WTC11 (cell line): ENCODE measurements around the gene AUH. TPM values are rescaled to one million over a fixed set of nuclear protein-coding genes. Genes with fewer than 3 reads are reported as not detected.

ENCODE experiments used
- ATAC-seq: fragments of 200-7000 bp; cut with Tn5 transposase; 2 replicates; pipeline ENCODE4 v1.10.0; 2021; ENCODE audit warnings: mild to moderate bottlenecking, moderate library complexity
- CTCF ChIA-PET: fragments of 300-600 bp; sonication (Branson Sonifier 250); formaldehyde crosslinking; loops from one replicate; lab custom pipeline; 2021; ENCODE audit warnings: antibody characterized with exemption; lab: Charles Lee
- POLR2A ChIA-PET: fragments of 350-600 bp; sonication (Branson Sonifier 250); formaldehyde crosslinking; loops from one replicate; lab custom pipeline; 2021; ENCODE audit warnings: antibody characterized with exemption; lab: Charles Lee
- DNase-seq: peaks from one replicate; pipeline ENCODE4 v3.0.0; 2021; ENCODE audit warnings: low spot score
- H3K27ac Mint-ChIP-seq: 2 replicates; pipeline ENCODE4 v1.8.0; 2021; ENCODE audit warnings: mixed read lengths
- H3K27me3 Mint-ChIP-seq: 2 replicates; pipeline ENCODE4 v1.8.0; 2021; ENCODE audit warnings: low read depth, mild to moderate bottlenecking, moderate library complexity, mixed read lengths
- H3K36me3 Mint-ChIP-seq: 2 replicates; pipeline ENCODE4 v1.8.0; 2021; ENCODE audit warnings: mixed read lengths
- H3K4me1 Mint-ChIP-seq: 2 replicates; pipeline ENCODE4 v1.8.0; 2022; ENCODE audit warnings: mixed read lengths
- H3K4me3 Mint-ChIP-seq: 2 replicates; pipeline ENCODE4 v1.8.0; 2021; ENCODE audit warnings: mild to moderate bottlenecking, moderate library complexity, mixed read lengths
- H3K9me3 Mint-ChIP-seq: 2 replicates; pipeline ENCODE4 v1.8.0; 2021; ENCODE audit warnings: mixed read lengths
- ESRRA ChIP-seq: sonication (generic); formaldehyde crosslinking; IDR thresholded peaks from 2 replicates; pipeline ENCODE4 v1.8.1; 2022; ENCODE audit warnings: mild to moderate bottlenecking, missing genetic modification reagents, borderline replicate concordance
- GABPB1 ChIP-seq: sonication (generic); formaldehyde crosslinking; IDR thresholded peaks from 2 replicates; pipeline ENCODE4 v1.8.1; 2023; ENCODE audit warnings: mild to moderate bottlenecking, missing genetic modification reagents
- JUN ChIP-seq: sonication (generic); formaldehyde crosslinking; IDR thresholded peaks from 2 replicates; pipeline ENCODE4 v1.8.0; 2023; ENCODE audit warnings: mild to moderate bottlenecking, missing genetic modification reagents
- MYBL2 ChIP-seq: sonication (generic); formaldehyde crosslinking; IDR thresholded peaks from 2 replicates; pipeline ENCODE4 v1.8.1; 2023; ENCODE audit warnings: mild to moderate bottlenecking, moderate library complexity, missing genetic modification reagents
- NR1H2 ChIP-seq: sonication (generic); formaldehyde crosslinking; IDR thresholded peaks from 2 replicates; pipeline ENCODE4 v1.9.0; 2021; ENCODE audit warnings: mild to moderate bottlenecking, moderate library complexity, missing genetic modification reagents
- TCF7 ChIP-seq: sonication (generic); formaldehyde crosslinking; IDR thresholded peaks from 2 replicates; pipeline ENCODE4 v1.8.0; 2022; ENCODE audit warnings: mild to moderate bottlenecking, low read depth, missing genetic modification reagents, moderate library complexity
- TEAD4 ChIP-seq: sonication (generic); formaldehyde crosslinking; IDR thresholded peaks from 2 replicates; pipeline ENCODE4 v1.8.0; 2022; ENCODE audit warnings: mild to moderate bottlenecking, missing genetic modification reagents
- ZNF219 ChIP-seq: sonication (generic); formaldehyde crosslinking; IDR thresholded peaks from 2 replicates; pipeline ENCODE4 v1.8.0; 2023; ENCODE audit warnings: missing genetic modification reagents, mild to moderate bottlenecking, borderline replicate concordance
- ZNF232 ChIP-seq: sonication (generic); formaldehyde crosslinking; IDR thresholded peaks from 2 replicates; pipeline ENCODE4 v1.8.0; 2022; ENCODE audit warnings: mild to moderate bottlenecking, missing genetic modification reagents
- ZNF263 ChIP-seq: sonication (generic); formaldehyde crosslinking; IDR thresholded peaks from 2 replicates; pipeline ENCODE4 v1.8.1; 2022; ENCODE audit warnings: low read depth, mild to moderate bottlenecking, moderate library complexity, missing genetic modification reagents
- ZNF425 ChIP-seq: fragments of 250-450 bp; sonication (Bioruptor Pico); conservative IDR thresholded peaks from 2 replicates; pipeline ENCODE4 v1.9.0; 2021; ENCODE audit warnings: mild to moderate bottlenecking
- ZNF512 ChIP-seq: sonication (generic); formaldehyde crosslinking; IDR thresholded peaks from 2 replicates; pipeline ENCODE4 v1.8.1; 2022; ENCODE audit warnings: missing genetic modification reagents, borderline replicate concordance
- total RNA-seq: library from RNA; stranded (reverse); gene quantifications from 3 replicates; pipeline ENCODE4 v1.2.3, GENCODE V29; 2021
- TF ChIP-seq, protein P1 (sequence below): fragments of 250-450 bp; sonication (Bioruptor Pico); IDR thresholded peaks from 2 replicates; pipeline ENCODE4 v1.8.0; 2021; ENCODE audit warnings: mild to moderate bottlenecking
- TF ChIP-seq, protein P2 (sequence below): fragments of 250-450 bp; sonication (Bioruptor Pico); IDR thresholded peaks from 2 replicates; pipeline ENCODE4 v1.9.0; 2021; ENCODE audit warnings: mild to moderate bottlenecking
- TF ChIP-seq, protein P3 (sequence below): sonication (generic); formaldehyde crosslinking; IDR thresholded peaks from 2 replicates; pipeline ENCODE4 v1.8.1; 2023; ENCODE audit warnings: mild to moderate bottlenecking, missing genetic modification reagents
- TF ChIP-seq, protein P4 (sequence below): fragments of 250-450 bp; sonication (Bioruptor Pico); IDR thresholded peaks from 2 replicates; pipeline ENCODE4 v1.9.0; 2021; ENCODE audit warnings: mild to moderate bottlenecking
- TF ChIP-seq, protein P5 (sequence below): sonication (generic); formaldehyde crosslinking; IDR thresholded peaks from 2 replicates; pipeline ENCODE4 v1.8.1; 2022; ENCODE audit warnings: low read depth, mild to moderate bottlenecking, moderate library complexity, missing genetic modification reagents, borderline replicate concordance

AUH gene
- total RNA-seq, 1 experiment from 2014 or later, result 30.4 TPM

DNA sequence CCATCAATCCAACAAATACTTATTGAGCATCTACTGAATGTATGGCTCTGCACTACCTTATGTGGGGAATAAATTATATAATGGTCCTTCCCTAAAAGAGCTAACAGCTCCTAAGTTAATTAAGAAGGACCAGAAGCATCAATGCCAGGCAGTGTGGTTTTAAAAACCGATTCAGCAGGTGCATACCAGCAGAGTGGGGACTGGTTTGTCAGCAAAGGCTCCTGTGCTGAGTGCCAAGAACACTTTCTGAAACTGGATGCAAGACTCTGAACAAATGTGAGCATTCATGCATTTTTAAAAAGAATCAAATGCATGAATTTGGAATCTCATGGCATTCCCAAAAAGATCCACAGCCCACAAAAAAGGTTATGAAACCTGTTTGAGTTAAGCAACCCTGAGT is 142.2 kb downstream of the AUH start:
- H3K36me3 Mint-ChIP-seq, result peaks cover 20% of the 10 kb centered on the region
- H3K27me3 Mint-ChIP-seq, result no peaks in the 10 kb centered on the region
- ATAC-seq (no peak), DNase-seq (no peak)
- H3K4me1 Mint-ChIP-seq, result peaks cover 20% of the 10 kb centered on the region
- no peak overlapping the region for H3K27ac Mint-ChIP-seq
- POLR2A ChIA-PET, result no interaction called here
- TF ChIP-seq, protein P1, sequence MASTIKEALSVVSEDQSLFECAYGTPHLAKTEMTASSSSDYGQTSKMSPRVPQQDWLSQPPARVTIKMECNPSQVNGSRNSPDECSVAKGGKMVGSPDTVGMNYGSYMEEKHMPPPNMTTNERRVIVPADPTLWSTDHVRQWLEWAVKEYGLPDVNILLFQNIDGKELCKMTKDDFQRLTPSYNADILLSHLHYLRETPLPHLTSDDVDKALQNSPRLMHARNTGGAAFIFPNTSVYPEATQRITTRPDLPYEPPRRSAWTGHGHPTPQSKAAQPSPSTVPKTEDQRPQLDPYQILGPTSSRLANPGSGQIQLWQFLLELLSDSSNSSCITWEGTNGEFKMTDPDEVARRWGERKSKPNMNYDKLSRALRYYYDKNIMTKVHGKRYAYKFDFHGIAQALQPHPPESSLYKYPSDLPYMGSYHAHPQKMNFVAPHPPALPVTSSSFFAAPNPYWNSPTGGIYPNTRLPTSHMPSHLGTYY (CRISPR knock-in tag), result no peak
- TF ChIP-seq ZNF232 (CRISPR knock-in tag), result no peak
- TF ChIP-seq TEAD4, result no peak
- TF ChIP-seq ZNF512, result no peak
- TF ChIP-seq ESRRA (CRISPR knock-in tag), result no peak
- TF ChIP-seq, protein P2, sequence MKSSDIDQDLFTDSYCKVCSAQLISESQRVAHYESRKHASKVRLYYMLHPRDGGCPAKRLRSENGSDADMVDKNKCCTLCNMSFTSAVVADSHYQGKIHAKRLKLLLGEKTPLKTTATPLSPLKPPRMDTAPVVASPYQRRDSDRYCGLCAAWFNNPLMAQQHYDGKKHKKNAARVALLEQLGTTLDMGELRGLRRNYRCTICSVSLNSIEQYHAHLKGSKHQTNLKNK (CRISPR knock-in tag), result no peak
- no peak for TF ChIP-seq ZNF263 (CRISPR knock-in tag)
- no peak for TF ChIP-seq TCF7 (CRISPR knock-in tag)
- no peak for TF ChIP-seq JUN (CRISPR knock-in tag)
- TF ChIP-seq GABPB1 (CRISPR knock-in tag), result no peak
- TF ChIP-seq ZNF219, result no peak
- TF ChIP-seq, protein P3, sequence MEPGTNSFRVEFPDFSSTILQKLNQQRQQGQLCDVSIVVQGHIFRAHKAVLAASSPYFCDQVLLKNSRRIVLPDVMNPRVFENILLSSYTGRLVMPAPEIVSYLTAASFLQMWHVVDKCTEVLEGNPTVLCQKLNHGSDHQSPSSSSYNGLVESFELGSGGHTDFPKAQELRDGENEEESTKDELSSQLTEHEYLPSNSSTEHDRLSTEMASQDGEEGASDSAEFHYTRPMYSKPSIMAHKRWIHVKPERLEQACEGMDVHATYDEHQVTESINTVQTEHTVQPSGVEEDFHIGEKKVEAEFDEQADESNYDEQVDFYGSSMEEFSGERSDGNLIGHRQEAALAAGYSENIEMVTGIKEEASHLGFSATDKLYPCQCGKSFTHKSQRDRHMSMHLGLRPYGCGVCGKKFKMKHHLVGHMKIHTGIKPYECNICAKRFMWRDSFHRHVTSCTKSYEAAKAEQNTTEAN, result no peak
- TF ChIP-seq MYBL2, result no peak
- no peak for TF ChIP-seq ZNF425 (CRISPR knock-in tag)
- TF ChIP-seq NR1H2 (CRISPR knock-in tag), result no peak
- TF ChIP-seq, protein P4, sequence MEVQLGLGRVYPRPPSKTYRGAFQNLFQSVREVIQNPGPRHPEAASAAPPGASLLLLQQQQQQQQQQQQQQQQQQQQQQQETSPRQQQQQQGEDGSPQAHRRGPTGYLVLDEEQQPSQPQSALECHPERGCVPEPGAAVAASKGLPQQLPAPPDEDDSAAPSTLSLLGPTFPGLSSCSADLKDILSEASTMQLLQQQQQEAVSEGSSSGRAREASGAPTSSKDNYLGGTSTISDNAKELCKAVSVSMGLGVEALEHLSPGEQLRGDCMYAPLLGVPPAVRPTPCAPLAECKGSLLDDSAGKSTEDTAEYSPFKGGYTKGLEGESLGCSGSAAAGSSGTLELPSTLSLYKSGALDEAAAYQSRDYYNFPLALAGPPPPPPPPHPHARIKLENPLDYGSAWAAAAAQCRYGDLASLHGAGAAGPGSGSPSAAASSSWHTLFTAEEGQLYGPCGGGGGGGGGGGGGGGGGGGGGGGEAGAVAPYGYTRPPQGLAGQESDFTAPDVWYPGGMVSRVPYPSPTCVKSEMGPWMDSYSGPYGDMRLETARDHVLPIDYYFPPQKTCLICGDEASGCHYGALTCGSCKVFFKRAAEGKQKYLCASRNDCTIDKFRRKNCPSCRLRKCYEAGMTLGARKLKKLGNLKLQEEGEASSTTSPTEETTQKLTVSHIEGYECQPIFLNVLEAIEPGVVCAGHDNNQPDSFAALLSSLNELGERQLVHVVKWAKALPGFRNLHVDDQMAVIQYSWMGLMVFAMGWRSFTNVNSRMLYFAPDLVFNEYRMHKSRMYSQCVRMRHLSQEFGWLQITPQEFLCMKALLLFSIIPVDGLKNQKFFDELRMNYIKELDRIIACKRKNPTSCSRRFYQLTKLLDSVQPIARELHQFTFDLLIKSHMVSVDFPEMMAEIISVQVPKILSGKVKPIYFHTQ (CRISPR knock-in tag), result no peak
- TF ChIP-seq, protein P5, sequence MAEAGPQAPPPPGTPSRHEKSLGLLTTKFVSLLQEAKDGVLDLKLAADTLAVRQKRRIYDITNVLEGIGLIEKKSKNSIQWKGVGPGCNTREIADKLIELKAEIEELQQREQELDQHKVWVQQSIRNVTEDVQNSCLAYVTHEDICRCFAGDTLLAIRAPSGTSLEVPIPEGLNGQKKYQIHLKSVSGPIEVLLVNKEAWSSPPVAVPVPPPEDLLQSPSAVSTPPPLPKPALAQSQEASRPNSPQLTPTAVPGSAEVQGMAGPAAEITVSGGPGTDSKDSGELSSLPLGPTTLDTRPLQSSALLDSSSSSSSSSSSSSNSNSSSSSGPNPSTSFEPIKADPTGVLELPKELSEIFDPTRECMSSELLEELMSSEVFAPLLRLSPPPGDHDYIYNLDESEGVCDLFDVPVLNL (CRISPR knock-in tag), result no peak
- TF ChIP-seq, all 79 proteins: peak for 0
- no peaks in the 10 kb centered on the region for H3K9me3 Mint-ChIP-seq
- H3K4me3 Mint-ChIP-seq, result no peak overlapping the region
- CTCF ChIA-PET, result no interaction called here
